ENCODE measurements around the gene UBR3.

Gene UBR3

DNA sequence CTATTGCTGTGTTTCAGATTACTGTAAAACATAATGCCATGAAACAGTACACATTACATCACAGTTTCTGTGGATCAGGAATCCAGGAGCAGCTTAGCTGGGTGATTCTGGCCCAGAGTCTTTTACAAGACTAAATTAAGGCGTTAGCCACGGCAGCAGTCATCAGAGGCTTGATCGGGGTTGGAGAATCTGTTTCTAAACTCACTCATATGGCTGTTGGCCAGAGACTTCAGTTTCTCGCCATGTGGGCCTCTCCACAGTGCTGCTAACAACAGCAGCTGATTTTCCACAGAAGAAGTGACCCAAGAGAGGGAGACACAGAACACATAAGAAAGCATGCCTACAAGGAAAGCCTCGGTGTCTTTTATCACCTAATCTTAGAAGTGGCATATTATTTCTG, 261.5 kb downstream of the UBR3 start:
- TF ChIP-seq, protein P1, sequence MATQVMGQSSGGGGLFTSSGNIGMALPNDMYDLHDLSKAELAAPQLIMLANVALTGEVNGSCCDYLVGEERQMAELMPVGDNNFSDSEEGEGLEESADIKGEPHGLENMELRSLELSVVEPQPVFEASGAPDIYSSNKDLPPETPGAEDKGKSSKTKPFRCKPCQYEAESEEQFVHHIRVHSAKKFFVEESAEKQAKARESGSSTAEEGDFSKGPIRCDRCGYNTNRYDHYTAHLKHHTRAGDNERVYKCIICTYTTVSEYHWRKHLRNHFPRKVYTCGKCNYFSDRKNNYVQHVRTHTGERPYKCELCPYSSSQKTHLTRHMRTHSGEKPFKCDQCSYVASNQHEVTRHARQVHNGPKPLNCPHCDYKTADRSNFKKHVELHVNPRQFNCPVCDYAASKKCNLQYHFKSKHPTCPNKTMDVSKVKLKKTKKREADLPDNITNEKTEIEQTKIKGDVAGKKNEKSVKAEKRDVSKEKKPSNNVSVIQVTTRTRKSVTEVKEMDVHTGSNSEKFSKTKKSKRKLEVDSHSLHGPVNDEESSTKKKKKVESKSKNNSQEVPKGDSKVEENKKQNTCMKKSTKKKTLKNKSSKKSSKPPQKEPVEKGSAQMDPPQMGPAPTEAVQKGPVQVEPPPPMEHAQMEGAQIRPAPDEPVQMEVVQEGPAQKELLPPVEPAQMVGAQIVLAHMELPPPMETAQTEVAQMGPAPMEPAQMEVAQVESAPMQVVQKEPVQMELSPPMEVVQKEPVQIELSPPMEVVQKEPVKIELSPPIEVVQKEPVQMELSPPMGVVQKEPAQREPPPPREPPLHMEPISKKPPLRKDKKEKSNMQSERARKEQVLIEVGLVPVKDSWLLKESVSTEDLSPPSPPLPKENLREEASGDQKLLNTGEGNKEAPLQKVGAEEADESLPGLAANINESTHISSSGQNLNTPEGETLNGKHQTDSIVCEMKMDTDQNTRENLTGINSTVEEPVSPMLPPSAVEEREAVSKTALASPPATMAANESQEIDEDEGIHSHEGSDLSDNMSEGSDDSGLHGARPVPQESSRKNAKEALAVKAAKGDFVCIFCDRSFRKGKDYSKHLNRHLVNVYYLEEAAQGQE (IDR thresholded peaks at IDR 0.05; ENCODE audit: low read depth) = no peak
- no peak for TF ChIP-seq RAD21 (IDR thresholded peaks at IDR 0.05; ENCODE audit: low read depth)
- no peak for TF ChIP-seq EP300 (IDR thresholded peaks at IDR 0.05; ENCODE audit: borderline replicate concordance)
- no peak for TF ChIP-seq NFIC (IDR thresholded peaks at IDR 0.05)
- no peak for TF ChIP-seq EGR1 (IDR thresholded peaks at IDR 0.05)
- no peak for TF ChIP-seq YY1 (IDR thresholded peaks at IDR 0.05; ENCODE audit: low read depth)
- TF ChIP-seq, protein P2, sequence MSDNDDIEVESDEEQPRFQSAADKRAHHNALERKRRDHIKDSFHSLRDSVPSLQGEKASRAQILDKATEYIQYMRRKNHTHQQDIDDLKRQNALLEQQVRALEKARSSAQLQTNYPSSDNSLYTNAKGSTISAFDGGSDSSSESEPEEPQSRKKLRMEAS (IDR thresholded peaks at IDR 0.05) = no peak
- TF ChIP-seq CREB1 (IDR thresholded peaks at IDR 0.05; ENCODE audit: low read depth) = no peak
- TF ChIP-seq, protein P3, sequence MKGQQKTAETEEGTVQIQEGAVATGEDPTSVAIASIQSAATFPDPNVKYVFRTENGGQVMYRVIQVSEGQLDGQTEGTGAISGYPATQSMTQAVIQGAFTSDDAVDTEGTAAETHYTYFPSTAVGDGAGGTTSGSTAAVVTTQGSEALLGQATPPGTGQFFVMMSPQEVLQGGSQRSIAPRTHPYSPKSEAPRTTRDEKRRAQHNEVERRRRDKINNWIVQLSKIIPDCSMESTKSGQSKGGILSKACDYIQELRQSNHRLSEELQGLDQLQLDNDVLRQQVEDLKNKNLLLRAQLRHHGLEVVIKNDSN (IDR thresholded peaks at IDR 0.05) = no peak
- TF ChIP-seq TAF1 (IDR thresholded peaks at IDR 0.05; ENCODE audit: low read depth) = no peak
- no peak for TF ChIP-seq TEAD4 (IDR thresholded peaks at IDR 0.05)
- no peak for TF ChIP-seq TCF12 (IDR thresholded peaks at IDR 0.05; ENCODE audit: low read depth)
- no peak for TF ChIP-seq FOXM1 (IDR thresholded peaks at IDR 0.05; ENCODE audit: borderline replicate concordance, low read depth)
- no peak for TF ChIP-seq CEBPB (IDR thresholded peaks at IDR 0.05)

DNA sequence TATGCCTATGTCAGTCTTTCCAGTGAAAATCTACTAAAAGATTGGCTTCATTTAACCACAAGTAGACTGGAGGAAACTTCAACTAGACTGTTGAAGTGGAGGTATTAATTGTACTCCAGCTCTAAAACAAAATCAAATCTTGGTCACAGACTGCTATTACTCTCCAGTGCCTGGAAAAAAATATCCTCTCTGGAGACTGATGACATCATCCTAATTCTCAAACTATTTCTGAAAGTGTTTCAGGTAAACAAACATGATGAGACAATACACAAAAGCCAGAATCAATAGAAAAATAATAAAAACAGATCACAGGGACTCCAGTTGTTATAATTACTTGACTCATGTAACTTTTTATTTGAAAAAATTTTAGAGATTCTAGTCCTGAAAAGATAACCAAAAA, 263.0 kb downstream of the UBR3 start:
- TF ChIP-seq NFIC (IDR thresholded peaks at IDR 0.05) = no peak
- no peak for TF ChIP-seq TAF1 (IDR thresholded peaks at IDR 0.05; ENCODE audit: low read depth)
- TF ChIP-seq EP300 (IDR thresholded peaks at IDR 0.05; ENCODE audit: borderline replicate concordance) = no peak
- no peak for TF ChIP-seq FOXM1 (IDR thresholded peaks at IDR 0.05; ENCODE audit: borderline replicate concordance, low read depth)
- TF ChIP-seq, protein P2 (IDR thresholded peaks at IDR 0.05) = no peak
- TF ChIP-seq, protein P1 (IDR thresholded peaks at IDR 0.05; ENCODE audit: low read depth) = no peak
- no peak for TF ChIP-seq TEAD4 (IDR thresholded peaks at IDR 0.05)
- TF ChIP-seq CREB1 (IDR thresholded peaks at IDR 0.05; ENCODE audit: low read depth) = no peak
- no peak for TF ChIP-seq EGR1 (IDR thresholded peaks at IDR 0.05)
- TF ChIP-seq ZBTB7A (IDR thresholded peaks at IDR 0.05; ENCODE audit: low read depth) = no peak
- TF ChIP-seq YY1 (IDR thresholded peaks at IDR 0.05; ENCODE audit: low read depth) = no peak
- no peak for TF ChIP-seq CEBPB (IDR thresholded peaks at IDR 0.05)
- TF ChIP-seq TCF12 (IDR thresholded peaks at IDR 0.05; ENCODE audit: low read depth) = no peak
- no peak for TF ChIP-seq RAD21 (IDR thresholded peaks at IDR 0.05; ENCODE audit: low read depth)
- TF ChIP-seq, protein P3 (IDR thresholded peaks at IDR 0.05) = no peak

- TF ChIP-seq NFIC (IDR thresholded peaks at IDR 0.05) (no peak), CEBPB (IDR thresholded peaks at IDR 0.05) (no peak), TAF1 (IDR thresholded peaks at IDR 0.05; ENCODE audit: low read depth) (no peak), YY1 (IDR thresholded peaks at IDR 0.05; ENCODE audit: low read depth) (no peak), EP300 (IDR thresholded peaks at IDR 0.05; ENCODE audit: borderline replicate concordance) (no peak), ZBTB7A (IDR thresholded peaks at IDR 0.05; ENCODE audit: low read depth) (no peak), RAD21 (IDR thresholded peaks at IDR 0.05; ENCODE audit: low read depth) (no peak), FOXM1 (IDR thresholded peaks at IDR 0.05; ENCODE audit: borderline replicate concordance, low read depth) (no peak), TEAD4 (IDR thresholded peaks at IDR 0.05) (no peak), CREB1 (IDR thresholded peaks at IDR 0.05; ENCODE audit: low read depth) (no peak), TCF12 (IDR thresholded peaks at IDR 0.05; ENCODE audit: low read depth) (no peak), EGR1 (IDR thresholded peaks at IDR 0.05) (no peak)
- TF ChIP-seq, protein P2 (IDR thresholded peaks at IDR 0.05) = no peak
- TF ChIP-seq, protein P1 (IDR thresholded peaks at IDR 0.05; ENCODE audit: low read depth) = no peak
- TF ChIP-seq, protein P3 (IDR thresholded peaks at IDR 0.05) = no peak
These were observed 264.2 kb downstream of the UBR3 start for GRCh38 chr2:170091436-170091835.
